Dermis microvascular lymphatic vessel endothelial cell (primary cell): ENCODE data around the gene OPA3. TPM values are rescaled to one million over a fixed set of nuclear protein-coding genes. Genes with fewer than 3 reads are reported as not detected.

Experiments used
- DNase-seq, 2 donors: peaks; one replicate each; pipeline versions ENCODE4 v3.0.0 to v3.0.0-alpha.2; 2010; ENCODE audit warnings: low read depth in 2 of 2
- total RNA-seq: library from RNA; depleted of rRNA; stranded (reverse); fragments of >200 nt; gene quantifications from 2 replicates; pipeline ENCODE4 v1.2.1, GENCODE V29; 2014

Gene OPA3
- total RNA-seq, 1 donor from 2014 or later, result 4.1 TPM

GRCh38 chr19:45598267-45599001 is 13.8 kb upstream of the OPA3 start:
- DNase-seq, result peak in 1 of 2 donors; percentile 55

- DNase-seq, result no peak
These were observed 13.0 kb upstream of the OPA3 start for GRCh38 chr19:45597425-45598111.

- DNase-seq, result no peak
These were observed 11.2 kb upstream of the OPA3 start for GRCh38 chr19:45595814-45596213.

- DNase-seq, result no peak
These were observed 8.9 kb upstream of the OPA3 start for GRCh38 chr19:45593520-45593919.

GRCh38 chr19:45592366-45592765 is 7.8 kb upstream of the OPA3 start:
- DNase-seq, result peak in 1 of 2 donors; percentile 37

GRCh38 chr19:45591638-45592005 is 7.0 kb upstream of the OPA3 start:
- DNase-seq, result no peak

GRCh38 chr19:45591004-45591637 is 6.5 kb upstream of the OPA3 start:
- DNase-seq, result no peak

GRCh38 chr19:45590300-45591003 is 5.8 kb upstream of the OPA3 start:
- no peak for DNase-seq

GRCh38 chr19:45589768-45590167 is 5.2 kb upstream of the OPA3 start:
- DNase-seq, result no peak

GRCh38 chr19:45587873-45588272 is 3.3 kb upstream of the OPA3 start:
- no peak for DNase-seq

- DNase-seq, result no peak
These were observed 566 bp upstream of the OPA3 start for GRCh38 chr19:45585158-45585577.

- DNase-seq, result no peak
These were observed 3.0 kb downstream of the OPA3 start for GRCh38 chr19:45581576-45581975.

- DNase-seq, result no peak
These were observed 5.7 kb downstream of the OPA3 start for GRCh38 chr19:45578861-45579260.

- DNase-seq, result no peak
These were observed 7.3 kb downstream of the OPA3 start for GRCh38 chr19:45577111-45577905.

- DNase-seq, result no peak
These were observed 7.9 kb downstream of the OPA3 start for GRCh38 chr19:45576682-45577081.

- no peak for DNase-seq
These were observed 9.4 kb downstream of the OPA3 start for GRCh38 chr19:45575216-45575615.

GRCh38 chr19:45574526-45574925 is 10.1 kb downstream of the OPA3 start:
- no peak for DNase-seq

- DNase-seq, result no peak
These were observed 13.0 kb downstream of the OPA3 start for GRCh38 chr19:45571457-45572220.

GRCh38 chr19:45569619-45570421 is 14.8 kb downstream of the OPA3 start:
- DNase-seq, result peak in 1 of 2 donors; percentile 36

GRCh38 chr19:45568732-45569131 is 15.9 kb downstream of the OPA3 start:
- peak in 1 of 2 donors; percentile 78 for DNase-seq
